H1 (cell line): ENCODE measurements around the gene SPATA32. TPM values are rescaled to one million over a fixed set of nuclear protein-coding genes. Genes with fewer than 3 reads are reported as not detected.

Experiments used
- CTCF ChIA-PET: fragments of 300-600 bp; sonication (Branson Sonifier 250); formaldehyde crosslinking; loops from one replicate; lab custom pipeline; 2021; ENCODE audit not compliant: partially characterized antibody; lab: Charles Lee
- POLR2A ChIA-PET: fragments of 300-600 bp; sonication (Branson Sonifier 250); formaldehyde crosslinking; loops from one replicate; lab custom pipeline; 2021; ENCODE audit warnings: inconsistent platforms; ENCODE audit not compliant: partially characterized antibody; lab: Charles Lee
- DNase-seq, 2 experiments: peaks; one replicate each; pipeline versions ENCODE4 v3.0.0 to v3.0.0-alpha.2; 2010 to 2022; ENCODE audit warnings: low spot score in 2 of 2, low read depth in 1 of 2, mixed read lengths in 1 of 2
- FAIRE-seq: peaks from 2 replicates; lab custom pipeline; 2011; peaks lifted over from hg19 to GRCh38; lab: Jason Lieb, UNC
- H2AFZ ChIP-seq: 2 replicates; pipeline ENCODE4 v1.8.1; 2012; ENCODE audit warnings: low read length, inconsistent platforms
- H2AK5ac ChIP-seq: 2 replicates; pipeline ENCODE4 v1.6.1; 2013; ENCODE audit warnings: low read depth, low read length
- H2BK120ac ChIP-seq: replicated peaks from 2 replicates; pipeline ENCODE3; 2013; ENCODE audit warnings: low read depth, low read length, inconsistent platforms
- H2BK12ac ChIP-seq: 2 replicates; pipeline ENCODE4 v1.6.1; 2013; ENCODE audit warnings: low read depth, low read length
- H2BK15ac ChIP-seq: 2 replicates; pipeline ENCODE4 v1.6.1; 2013; ENCODE audit warnings: low read length
- H2BK20ac ChIP-seq: 2 replicates; pipeline ENCODE4 v1.6.1; 2013; ENCODE audit warnings: low read length
- H2BK5ac ChIP-seq: 2 replicates; pipeline ENCODE4 v1.6.1; 2013; ENCODE audit warnings: low read depth, low read length
- H3K14ac ChIP-seq: 2 replicates; pipeline ENCODE4 v1.6.1; 2013; ENCODE audit warnings: inconsistent platforms; ENCODE audit not compliant: insufficient read length
- H3K18ac ChIP-seq: 2 replicates; pipeline ENCODE4 v1.6.1; 2013; ENCODE audit warnings: low read length; ENCODE audit errors: extremely low read depth
- H3K23ac ChIP-seq: 2 replicates; pipeline ENCODE4 v1.6.1; 2013; ENCODE audit warnings: inconsistent platforms; ENCODE audit not compliant: insufficient read length
- H3K23me2 ChIP-seq: 2 replicates; pipeline ENCODE4 v1.6.1; 2013; ENCODE audit warnings: low read depth, low read length
- H3K27ac ChIP-seq: 2 replicates; pipeline ENCODE4 v1.6.1; 2011; ENCODE audit warnings: low read depth, low read length, inconsistent platforms
- H3K27me3 ChIP-seq, 4 experiments: replicated peaks in 1 of 4; 1 replicate in 1 of 4; 2 replicates in 3 of 4; pipeline versions ENCODE4 v1.6.1 to v1.8.1; 2011 to 2013; ENCODE audit warnings: low read length in 3 of 4, mild to moderate bottlenecking in 3 of 4, inconsistent platforms in 2 of 4, mixed read lengths in 2 of 4, moderate library complexity in 1 of 4; ENCODE audit not compliant: control insufficient read depth in 3 of 4, insufficient read depth in 3 of 4; ENCODE audit errors: extremely low read depth in 1 of 4
- H3K36me3 ChIP-seq, 4 experiments: 2 replicates each; pipeline versions ENCODE4 v1.6.1 to v1.8.1; 2011 to 2013; ENCODE audit warnings: mild to moderate bottlenecking in 4 of 4, low read length in 3 of 4, moderate library complexity in 2 of 4, control low read depth in 1 of 4, inconsistent platforms in 1 of 4; ENCODE audit not compliant: insufficient read depth in 4 of 4, control insufficient read depth in 2 of 4
- H3K4ac ChIP-seq: replicated peaks from 2 replicates; pipeline ENCODE3; 2013; ENCODE audit warnings: low read length, low read depth, mixed read lengths, inconsistent platforms; ENCODE audit not compliant: insufficient read length
- H3K4me1 ChIP-seq, 4 experiments: replicated peaks in 1 of 4; 1 replicate in 1 of 4; 2 replicates in 3 of 4; pipeline versions ENCODE4 v1.6.1 to v1.8.1; 2011 to 2013; ENCODE audit warnings: low read length in 3 of 4, inconsistent platforms in 2 of 4, mixed read lengths in 1 of 4; ENCODE audit not compliant: insufficient read depth in 4 of 4, control insufficient read depth in 3 of 4
- H3K4me2 ChIP-seq, 2 experiments: 2 replicates each; pipeline versions ENCODE4 v1.6.1 to v1.8.1; 2011 to 2013; ENCODE audit warnings: low read depth in 2 of 2, low read length in 2 of 2, control low read depth in 1 of 2, inconsistent platforms in 1 of 2, mild to moderate bottlenecking in 1 of 2; ENCODE audit not compliant: insufficient read depth in 1 of 2
- H3K4me3 ChIP-seq, 4 experiments: fragments of 200-600, 300-600 bp in 1 of 4; sonication (generic), shearing (Covaris generic), sonication (Bioruptor Twin) in 1 of 4; 2 replicates each; pipeline versions ENCODE4 v1.5.1 to v1.8.1; 2011 to 2016; ENCODE audit warnings: low read length in 4 of 4, low read depth in 3 of 4, control low read depth in 2 of 4, inconsistent platforms in 2 of 4, mild to moderate bottlenecking in 2 of 4, mixed read lengths in 1 of 4, moderate library complexity in 1 of 4; ENCODE audit not compliant: insufficient read depth in 2 of 4; ENCODE audit errors: extremely low read depth in 1 of 4
- H3K56ac ChIP-seq: replicated peaks from 2 replicates; pipeline ENCODE3; 2013; ENCODE audit warnings: low read depth, mild to moderate bottlenecking, mixed read lengths, low read length, inconsistent platforms; ENCODE audit not compliant: insufficient read length
- H3K79me1 ChIP-seq: 2 replicates; pipeline ENCODE4 v1.6.1; 2013; ENCODE audit warnings: low read depth, low read length, control low read depth
- H3K79me2 ChIP-seq, 2 experiments: 2 replicates each; pipeline versions ENCODE4 v1.6.1 to v1.8.1; 2012 to 2013; ENCODE audit warnings: low read length in 2 of 2, mild to moderate bottlenecking in 2 of 2, inconsistent platforms in 1 of 2; ENCODE audit not compliant: insufficient read depth in 2 of 2, control insufficient read depth in 1 of 2
- H3K9ac ChIP-seq, 4 experiments: replicated peaks in 1 of 4; 1 replicate in 1 of 4; 2 replicates in 3 of 4; pipeline versions ENCODE4 v1.6.1 to v1.8.1; 2011 to 2013; ENCODE audit warnings: low read depth in 3 of 4, low read length in 3 of 4, control low read depth in 2 of 4, mild to moderate bottlenecking in 2 of 4, moderate library complexity in 2 of 4, inconsistent platforms in 1 of 4; ENCODE audit errors: extremely low read depth in 1 of 4
- H3K9me3 ChIP-seq, 2 experiments: 2 replicates each; pipeline versions ENCODE4 v1.6.1 to v1.8.1; 2012 to 2013; ENCODE audit warnings: mild to moderate bottlenecking in 2 of 2, moderate library complexity in 2 of 2, control low read depth in 1 of 2, inconsistent platforms in 1 of 2, low read depth in 1 of 2, low read length in 1 of 2, mixed read lengths in 1 of 2; ENCODE audit not compliant: insufficient read depth in 2 of 2
- H4K20me1 ChIP-seq, 2 experiments: replicated peaks in 1 of 2; 2 replicates each; pipeline versions ENCODE3 to v1.8.1; 2011 to 2013; ENCODE audit warnings: inconsistent platforms in 2 of 2, low read length in 2 of 2, mild to moderate bottlenecking in 1 of 2; ENCODE audit not compliant: insufficient read depth in 2 of 2, control insufficient read depth in 1 of 2
- H4K5ac ChIP-seq: 2 replicates; pipeline ENCODE4 v1.6.1; 2013; ENCODE audit warnings: low read length, low read depth, mixed read lengths, inconsistent platforms; ENCODE audit not compliant: insufficient read length
- H4K8ac ChIP-seq: 2 replicates; pipeline ENCODE4 v1.8.0; 2013; ENCODE audit warnings: mild to moderate bottlenecking, moderate library complexity, low read length, inconsistent platforms; ENCODE audit not compliant: insufficient read depth; ENCODE audit errors: extremely low read depth
- H4K91ac ChIP-seq: replicated peaks from 2 replicates; pipeline ENCODE3; 2013; ENCODE audit warnings: low read length, mixed read lengths, inconsistent platforms; ENCODE audit not compliant: insufficient read length
- ASH2L ChIP-seq: fragments of 200-600, 300-600 bp; sonication (generic); IDR thresholded peaks from one replicate; pipeline ENCODE4 v1.7.1; 2017; ENCODE audit warnings: low read length
- ATF3 ChIP-seq: IDR thresholded peaks from 2 replicates; pipeline ENCODE4 v1.6.1; 2011; ENCODE audit warnings: low read depth, mild to moderate bottlenecking, low read length; ENCODE audit not compliant: insufficient read depth
- BACH1 ChIP-seq: IDR thresholded peaks from 2 replicates; pipeline ENCODE4 v1.6.1; 2012; ENCODE audit warnings: low read length, improper control_type of control experiment
- CBX5 ChIP-seq: fragments of 300-800, 300-1000 bp; sonication (generic); IDR thresholded peaks from 2 replicates; pipeline ENCODE4 v1.7.1; 2016; ENCODE audit warnings: antibody characterized with exemption, low read length, low read depth
- CHD2 ChIP-seq: IDR thresholded peaks from 2 replicates; pipeline ENCODE4 v1.6.1; 2012; ENCODE audit warnings: low read length, improper control_type of control experiment
- FOSL1 ChIP-seq: IDR thresholded peaks from 2 replicates; pipeline ENCODE4 v1.6.1; 2011; ENCODE audit warnings: mild to moderate bottlenecking, low read depth, low read length, moderate library complexity; ENCODE audit not compliant: insufficient read depth
- HDAC6 ChIP-seq: IDR thresholded peaks from one replicate; pipeline ENCODE4 v1.7.1; 2012; ENCODE audit warnings: low read depth, mild to moderate bottlenecking, inconsistent platforms, low read length, moderate library complexity
- JUN ChIP-seq: IDR thresholded peaks from 2 replicates; pipeline ENCODE4 v1.6.1; 2011; ENCODE audit warnings: low read depth, mild to moderate bottlenecking, improper control_type of control experiment, low read length
- KDM4A ChIP-seq: IDR thresholded peaks from one replicate; pipeline ENCODE4 v1.7.1; 2012; ENCODE audit warnings: low read depth, mild to moderate bottlenecking, moderate library complexity, low read length, inconsistent platforms; ENCODE audit not compliant: severe bottlenecking
- MAX ChIP-seq: IDR thresholded peaks from 2 replicates; pipeline ENCODE4 v1.6.1; 2012; ENCODE audit warnings: inconsistent platforms
- NRF1 ChIP-seq: IDR thresholded peaks from 2 replicates; pipeline ENCODE4 v1.6.1; 2011; ENCODE audit warnings: mild to moderate bottlenecking, low read depth, low read length, improper control_type of control experiment
- POLR2AphosphoS5 ChIP-seq: IDR thresholded peaks from 2 replicates; pipeline ENCODE4 v1.6.1; 2011; ENCODE audit warnings: low read depth, low read length
- POU5F1 ChIP-seq: IDR thresholded peaks from 2 replicates; pipeline ENCODE4 v1.6.1; 2011; ENCODE audit warnings: low read depth, mild to moderate bottlenecking, low read length, moderate library complexity
- SIN3A ChIP-seq, 2 experiments: IDR thresholded peaks in 1 of 2; conservative IDR thresholded peaks in 1 of 2; 2 replicates each; pipeline ENCODE4 v1.6.1; 2011 to 2012; ENCODE audit warnings: low read length in 2 of 2, improper control_type of control experiment in 1 of 2, low read depth in 1 of 2, mild to moderate bottlenecking in 1 of 2
- TCF12 ChIP-seq: IDR thresholded peaks from 2 replicates; pipeline ENCODE4 v1.6.1; 2011; ENCODE audit warnings: low read depth, mild to moderate bottlenecking, low read length
- WGBS, 2 experiments: shearing (Covaris generic) in 1 of 2; methylation state at CpG; one replicate each; pipeline versions ENCODE4 v1.1.6 to v1.1.7; 2013 to 2015; ENCODE audit warnings: low lambda C conversion rate in 2 of 2, mixed read lengths in 2 of 2, inconsistent platforms in 1 of 2, low coverage in 1 of 2, missing lambda C conversion rate in 1 of 2; ENCODE audit not compliant: insufficient replicate concordance in 2 of 2, insufficient coverage in 1 of 2, insufficient read length in 1 of 2; ENCODE audit errors: extremely low coverage in 1 of 2, missing lambda C conversion rate in 1 of 2; 5-methylcytosine and 5-hydroxymethylcytosine counted together
- polyA plus RNA-seq, 7 experiments: library from polyadenylated mRNA; depleted of rRNA in 3 of 7; stranded (reverse) in 5 of 7; unstranded in 2 of 7; fragments of >200 nt in 5 of 7; fragments of 200-250 nt in 2 of 7; gene quantifications; 1 replicate in 5 of 7; 2 replicates in 1 of 7; 4 replicates in 1 of 7; pipeline versions ENCODE4 v1.2.1 to v1.2.3, GENCODE V29; 2011 to 2013; ENCODE audit warnings: missing spikeins in 2 of 7, mixed read lengths in 2 of 7
- total RNA-seq: library from RNA; stranded (reverse); fragmentation: NEBNext Ultra II Directional; extraction: Animal tissue kit (Norgen Biotek cat#: 25700); gene quantifications from 2 replicates; pipeline ENCODE4 v1.2.1, GENCODE V29; 2021

SPATA32 gene
- total and polyA plus RNA-seq, 2 of the 8 experiments (the other 6 are each of a cell fraction or from before 2014, with no cell fraction given) = 0.24 TPM; not detected in 1

- Histone ChIP-seq H3K4me1 (peaks cover 0 to 5% (median 0%) of the 10 kb centered on the region in 4 experiments; a peak in 1 of 7 replicates), H3K79me1 (peaks cover 14% of the 10 kb centered on the region), H4K91ac (no peak overlapping the region), H2AFZ (no peak overlapping the region), H3K4me2 (no peak overlapping the region), H2BK20ac (no peak overlapping the region), H3K9ac (no peak overlapping the region), H3K14ac (no peak overlapping the region), H3K27me3 (no peaks in the 10 kb centered on the region), H4K5ac (no peak overlapping the region), H3K4ac (no peak overlapping the region), H3K27ac (no peak overlapping the region), H3K56ac (no peak overlapping the region), H2BK12ac (no peak overlapping the region), H3K36me3 (no peaks in the 10 kb centered on the region), H2BK15ac (no peak overlapping the region), H2BK120ac (no peak overlapping the region), H2BK5ac (no peak overlapping the region), H3K23ac (no peak overlapping the region), H2AK5ac (no peak overlapping the region), H3K9me3 (no peaks in the 10 kb centered on the region), H3K79me2 (peaks cover 0 to 4% of the 10 kb centered on the region in 2 experiments; a peak in 1 of 4 replicates), H3K18ac (no peak overlapping the region), H3K23me2 (no peaks in the 10 kb centered on the region), H3K4me3 (no peak overlapping the region), H4K8ac (no peak overlapping the region), H4K20me1 (peaks cover 6 to 10% of the 10 kb centered on the region in 2 experiments)
- FAIRE-seq = no peak
- POLR2A ChIA-PET = interaction anchor here (0.6 kb wide), 1 partner anchor 107 kb away, joined by 3 read pairs; no protein-coding TSS in a partner anchor
- CTCF ChIA-PET = no interaction called here
- no peak for DNase-seq
- 87% methylated on average over 1 of the region's 1 CpG; no CpG with 5 or more reads in 1 of the 2 experiments for WGBS, 2 experiments
- TF ChIP-seq ATF3 (no peak), JUN (no peak), FOSL1 (no peak), POU5F1 (no peak), CBX5 (no peak), MAX (no peak), CHD2 (no peak), HDAC6 (no peak), KDM4A (no peak), SIN3A (conservative IDR thresholded peaks at IDR 0.05 in 1 of 2, IDR thresholded peaks at IDR 0.05 in 1 of 2; ENCODE audit: low read depth in 1 of 2, low read length in 2 of 2) (no peak), ASH2L (no peak), BACH1 (no peak), NRF1 (no peak), TCF12 (no peak), POLR2AphosphoS5 (no peak)
Measured at GRCh38 chr17:45296833-45297124, 34.9 kb upstream of the SPATA32 start.
